ENCODE measurements around the gene CNTN5.

GRCh38 chr11:99567334-99567956, 546.7 kb downstream of the CNTN5 start:
- TF ChIP-seq CTCF (IDR thresholded peaks at IDR 0.05) (no peak), EP300 (IDR thresholded peaks at IDR 0.05) (no peak)

Data from suprapubic skin (tissue), 3 donors.